ENCODE results near the gene PPP6C. TPM values are rescaled to one million over a fixed set of nuclear protein-coding genes. Genes with fewer than 3 reads are reported as not detected.

The PPP6C gene
- total RNA-seq, 1 experiment from 2014 or later: 22.7 TPM

DNA sequence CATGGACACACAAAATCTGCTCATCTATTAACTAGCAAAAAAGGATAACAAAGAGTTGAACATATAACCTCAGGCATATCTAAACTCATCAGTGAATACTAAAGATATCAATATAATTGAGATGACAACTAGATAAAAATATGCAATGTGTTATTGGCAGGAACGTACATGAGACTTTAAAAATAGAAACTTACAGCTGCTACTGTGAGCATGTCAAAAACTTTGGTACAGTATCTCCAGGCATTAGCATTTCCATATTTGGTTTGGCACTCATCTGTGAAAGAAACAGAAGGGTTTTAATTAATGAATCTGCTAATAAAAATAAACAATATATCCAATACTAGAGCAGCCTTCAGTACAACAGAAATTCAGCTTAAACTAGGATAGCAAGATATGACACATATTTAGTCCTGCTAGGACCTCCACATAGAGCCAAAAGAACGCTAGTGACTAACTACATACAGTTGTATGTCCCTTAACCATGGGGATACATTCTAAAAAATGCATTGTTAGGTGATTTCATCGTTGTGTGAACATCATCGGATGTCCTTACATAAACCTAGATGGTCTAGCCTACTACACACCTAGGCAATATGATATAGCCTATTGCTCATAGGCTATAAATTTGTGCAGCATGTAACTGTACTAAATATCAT is 35.8 kb downstream of the PPP6C start:
- peaks cover 5% of the 10 kb centered on the region for H3K36me3 Mint-ChIP-seq (ENCODE audit: insufficient read depth, unreplicated experiment)
- H3K4me1 Mint-ChIP-seq (ENCODE audit: low read depth, unreplicated experiment): no peaks in the 10 kb centered on the region
- no peak for DNase-seq
- no peaks in the 10 kb centered on the region for H3K9me3 Mint-ChIP-seq (ENCODE audit: low read depth, unreplicated experiment)
- CTCF ChIA-PET: no interaction called here
- intact Hi-C loops (cut with micrococcal nuclease; ENCODE audit: unreplicated experiment): no loop called here
- no peak overlapping the region for H3K4me3 Mint-ChIP-seq (ENCODE audit: low read depth, unreplicated experiment)
- TF ChIP-seq, protein P1, sequence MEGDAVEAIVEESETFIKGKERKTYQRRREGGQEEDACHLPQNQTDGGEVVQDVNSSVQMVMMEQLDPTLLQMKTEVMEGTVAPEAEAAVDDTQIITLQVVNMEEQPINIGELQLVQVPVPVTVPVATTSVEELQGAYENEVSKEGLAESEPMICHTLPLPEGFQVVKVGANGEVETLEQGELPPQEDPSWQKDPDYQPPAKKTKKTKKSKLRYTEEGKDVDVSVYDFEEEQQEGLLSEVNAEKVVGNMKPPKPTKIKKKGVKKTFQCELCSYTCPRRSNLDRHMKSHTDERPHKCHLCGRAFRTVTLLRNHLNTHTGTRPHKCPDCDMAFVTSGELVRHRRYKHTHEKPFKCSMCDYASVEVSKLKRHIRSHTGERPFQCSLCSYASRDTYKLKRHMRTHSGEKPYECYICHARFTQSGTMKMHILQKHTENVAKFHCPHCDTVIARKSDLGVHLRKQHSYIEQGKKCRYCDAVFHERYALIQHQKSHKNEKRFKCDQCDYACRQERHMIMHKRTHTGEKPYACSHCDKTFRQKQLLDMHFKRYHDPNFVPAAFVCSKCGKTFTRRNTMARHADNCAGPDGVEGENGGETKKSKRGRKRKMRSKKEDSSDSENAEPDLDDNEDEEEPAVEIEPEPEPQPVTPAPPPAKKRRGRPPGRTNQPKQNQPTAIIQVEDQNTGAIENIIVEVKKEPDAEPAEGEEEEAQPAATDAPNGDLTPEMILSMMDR (IDR thresholded peaks at IDR 0.05; ENCODE audit: unreplicated experiment): no peak
- H3K27me3 Mint-ChIP-seq (ENCODE audit: unreplicated experiment): no peaks in the 10 kb centered on the region
- BruUV-seq (replicated peaks): no TSS peak
- no peak overlapping the region for H3K27ac Mint-ChIP-seq (ENCODE audit: unreplicated experiment)

- intact Hi-C loops (cut with micrococcal nuclease; ENCODE audit: unreplicated experiment): no loop called here
- DNase-seq: no peak
- Mint-ChIP-seq H3K27me3 (ENCODE audit: unreplicated experiment) (no peaks in the 10 kb centered on the region), H3K9me3 (ENCODE audit: low read depth, unreplicated experiment) (no peaks in the 10 kb centered on the region), H3K27ac (ENCODE audit: unreplicated experiment) (no peak overlapping the region), H3K4me1 (ENCODE audit: low read depth, unreplicated experiment) (no peaks in the 10 kb centered on the region), H3K36me3 (ENCODE audit: insufficient read depth, unreplicated experiment) (peaks cover 5% of the 10 kb centered on the region), H3K4me3 (ENCODE audit: low read depth, unreplicated experiment) (no peak overlapping the region)
- BruUV-seq (replicated peaks): no TSS peak
- TF ChIP-seq, protein P1 (IDR thresholded peaks at IDR 0.05; ENCODE audit: unreplicated experiment): no peak
- CTCF ChIA-PET: no interaction called here
Observed at GRCh38 chr9:125151730-125152129, 37.9 kb downstream of the PPP6C start.

- TF ChIP-seq, protein P1 (IDR thresholded peaks at IDR 0.05; ENCODE audit: unreplicated experiment): no peak
- Mint-ChIP-seq H3K36me3 (ENCODE audit: insufficient read depth, unreplicated experiment) (peaks cover 5% of the 10 kb centered on the region), H3K4me3 (ENCODE audit: low read depth, unreplicated experiment) (no peak overlapping the region), H3K27ac (ENCODE audit: unreplicated experiment) (no peak overlapping the region), H3K27me3 (ENCODE audit: unreplicated experiment) (no peaks in the 10 kb centered on the region), H3K9me3 (ENCODE audit: low read depth, unreplicated experiment) (no peaks in the 10 kb centered on the region), H3K4me1 (ENCODE audit: low read depth, unreplicated experiment) (no peaks in the 10 kb centered on the region)
- intact Hi-C loops (cut with micrococcal nuclease; ENCODE audit: unreplicated experiment): no loop called here
- CTCF ChIA-PET: interaction anchor here (0.6 kb wide), 1 partner anchor 100 kb away, joined by 3 read pairs; no protein-coding TSS in a partner anchor
- DNase-seq: no peak
- BruUV-seq (replicated peaks): no TSS peak
Observed at GRCh38 chr9:125150349-125151245, 39.0 kb downstream of the PPP6C start.

DNA sequence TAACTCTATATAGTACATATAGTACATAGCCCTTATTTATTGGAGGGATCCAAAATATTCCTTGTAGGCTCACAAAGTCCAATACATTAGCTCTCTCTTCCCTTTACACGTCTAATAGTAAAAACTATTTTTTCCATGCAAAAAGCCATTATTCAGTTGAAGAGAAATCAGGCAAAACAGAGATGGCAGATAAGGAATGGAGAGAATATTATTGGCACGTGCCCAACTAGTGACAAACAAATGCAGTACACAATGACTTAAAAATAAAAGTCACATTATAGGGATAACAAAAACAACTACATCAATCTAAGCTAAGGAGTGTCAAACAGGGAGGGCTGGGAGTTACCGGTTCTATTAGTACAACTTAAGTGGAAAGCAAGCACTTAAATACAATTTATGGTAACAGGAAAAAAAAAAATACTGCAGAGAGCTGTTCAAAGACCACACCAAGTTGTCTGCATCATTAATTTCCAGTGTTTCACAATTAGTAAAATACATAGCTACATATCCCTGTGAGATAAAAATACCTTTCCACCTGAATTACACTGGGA is 42.1 kb downstream of the PPP6C start:
- Mint-ChIP-seq H3K27ac (ENCODE audit: unreplicated experiment) (no peak overlapping the region), H3K27me3 (ENCODE audit: unreplicated experiment) (no peaks in the 10 kb centered on the region), H3K9me3 (ENCODE audit: low read depth, unreplicated experiment) (no peaks in the 10 kb centered on the region), H3K4me1 (ENCODE audit: low read depth, unreplicated experiment) (no peaks in the 10 kb centered on the region), H3K36me3 (ENCODE audit: insufficient read depth, unreplicated experiment) (peaks cover 19% of the 10 kb centered on the region), H3K4me3 (ENCODE audit: low read depth, unreplicated experiment) (no peak overlapping the region)
- BruUV-seq (replicated peaks): no TSS peak
- TF ChIP-seq, protein P1 (IDR thresholded peaks at IDR 0.05; ENCODE audit: unreplicated experiment): no peak
- CTCF ChIA-PET: no interaction called here
- intact Hi-C loops (cut with micrococcal nuclease; ENCODE audit: unreplicated experiment): no loop called here
- no peak for DNase-seq

Data from Calu3 (cell line).